B cell (primary cell): ENCODE measurements around the gene ADORA3. TPM values are rescaled to one million over a fixed set of nuclear protein-coding genes. Genes with fewer than 3 reads are reported as not detected.

Experiments used
- ATAC-seq: fragments of 200-7000 bp; cut with Tn5 transposase; one replicate; pipeline ENCODE4 v1.10.0; 2021; ENCODE audit warnings: low read depth, mild to moderate bottlenecking, moderate number of reproducible peaks, moderate library complexity
- CTCF ChIA-PET: fragments of 350-600 bp; sonication (Branson Sonifier 250); formaldehyde crosslinking; loops from one replicate; lab custom pipeline; 2021; ENCODE audit warnings: antibody characterized with exemption, inconsistent platforms; lab: Charles Lee
- POLR2A ChIA-PET: fragments of 350-600 bp; sonication (Branson Sonifier 250); formaldehyde crosslinking; loops from one replicate; lab custom pipeline; 2021; ENCODE audit warnings: antibody characterized with exemption; lab: Charles Lee
- DNase-seq: peaks from one replicate; pipeline ENCODE4 v3.0.0; 2013
- H2AFZ ChIP-seq: 2 replicates; pipeline ENCODE4 v1.6.1; 2012; ENCODE audit warnings: mild to moderate bottlenecking, low read depth, low read length; ENCODE audit not compliant: insufficient read depth, poor library complexity, severe bottlenecking
- H3K27ac ChIP-seq, 2 donors: 1 replicate in 1 of 2; 2 replicates in 1 of 2; pipeline ENCODE4 v1.5.1; 2012 to 2013; ENCODE audit warnings: low read length in 2 of 2, mild to moderate bottlenecking in 2 of 2, moderate library complexity in 1 of 2
- H3K27me3 ChIP-seq, 4 experiments: fragments of 200-600 bp in 1 of 4; sonication (generic) in 1 of 4; replicated peaks in 1 of 4; 1 replicate in 2 of 4; 2 replicates in 2 of 4; pipeline versions ENCODE4 v1.6.1 to v1.7.0; 2013 to 2016; ENCODE audit warnings: low read length in 3 of 4, mild to moderate bottlenecking in 2 of 4, mixed read lengths in 1 of 4, moderate library complexity in 1 of 4; ENCODE audit not compliant: insufficient read depth in 4 of 4, control insufficient read depth in 3 of 4; ENCODE audit errors: control extremely low read depth in 1 of 4
- H3K36me3 ChIP-seq, 2 experiments: replicated peaks in 1 of 2; 1 replicate in 1 of 2; 2 replicates in 1 of 2; pipeline versions ENCODE4 v1.6.1 to v1.7.1; 2013; ENCODE audit warnings: low read length in 1 of 2; ENCODE audit not compliant: insufficient read depth in 2 of 2, control insufficient read depth in 1 of 2; ENCODE audit errors: control extremely low read depth in 1 of 2, extremely low read depth in 1 of 2
- H3K4me1 ChIP-seq, 2 donors: fragments of 200-600 bp in 1 of 2; sonication (generic) in 1 of 2; 1 replicate in 1 of 2; 2 replicates in 1 of 2; pipeline versions ENCODE4 v1.5.1 to v1.6.1; 2013 to 2017; ENCODE audit warnings: low read length in 2 of 2; ENCODE audit not compliant: control insufficient read depth in 2 of 2, insufficient read depth in 2 of 2
- H3K4me2 ChIP-seq: replicated peaks from 2 replicates; pipeline ENCODE3; 2012; ENCODE audit warnings: mild to moderate bottlenecking, low read depth, low read length; ENCODE audit not compliant: poor library complexity, severe bottlenecking
- H3K4me3 ChIP-seq, 5 experiments: fragments of 200-600 bp in 1 of 5; sonication (generic) in 1 of 5; 1 replicate in 3 of 5; 2 replicates in 2 of 5; pipeline versions ENCODE4 v1.5.1 to v1.7.0; 2011 to 2016; ENCODE audit warnings: low read length in 4 of 5, mild to moderate bottlenecking in 4 of 5, low read depth in 2 of 5, control low read depth in 1 of 5, moderate library complexity in 1 of 5; ENCODE audit not compliant: insufficient read depth in 1 of 5; ENCODE audit errors: control extremely low read depth in 1 of 5, extremely low read depth in 1 of 5
- H3K79me2 ChIP-seq: fragments of 200-600 bp; sonication (generic); one replicate; pipeline ENCODE4 v1.6.0; 2016; ENCODE audit warnings: low read length; ENCODE audit not compliant: control insufficient read depth, insufficient read depth
- H3K9ac ChIP-seq: fragments of 200-600 bp; sonication (generic); 2 replicates; pipeline ENCODE4 v1.6.1; 2017; ENCODE audit warnings: mild to moderate bottlenecking, low read length, moderate library complexity
- H3K9me3 ChIP-seq, 3 donors: one replicate each; pipeline versions ENCODE4 v1.6.1 to v1.7.1; 2013; ENCODE audit warnings: low read length in 2 of 3; ENCODE audit not compliant: control insufficient read depth in 2 of 3, insufficient read depth in 1 of 3; ENCODE audit errors: control extremely low read depth in 1 of 3
- H4K20me1 ChIP-seq: 2 replicates; pipeline ENCODE4 v1.6.0; 2012; ENCODE audit warnings: mild to moderate bottlenecking, low read length; ENCODE audit not compliant: insufficient read depth, control insufficient read depth, poor library complexity, severe bottlenecking
- H3K27ac Mint-ChIP-seq: one replicate; pipeline ENCODE4 v1.8.0; 2021; ENCODE audit warnings: mixed read lengths
- H3K27me3 Mint-ChIP-seq: one replicate; pipeline ENCODE4 v1.8.0; 2021; ENCODE audit warnings: mixed read lengths
- H3K4me1 Mint-ChIP-seq: one replicate; pipeline ENCODE4 v1.8.0; 2021; ENCODE audit warnings: mixed read lengths
- H3K4me3 Mint-ChIP-seq: one replicate; pipeline ENCODE4 v1.8.0; 2021; ENCODE audit warnings: mixed read lengths
- H3K9me3 Mint-ChIP-seq: one replicate; pipeline ENCODE4 v1.8.0; 2022; ENCODE audit warnings: mixed read lengths; ENCODE audit not compliant: insufficient read depth
- EZH2 ChIP-seq: IDR thresholded peaks from 2 replicates; pipeline ENCODE4 v1.6.1; 2012; ENCODE audit warnings: borderline replicate concordance, low read depth, mild to moderate bottlenecking, moderate library complexity, low read length; ENCODE audit not compliant: insufficient read depth, poor library complexity, severe bottlenecking
- WGBS: methylation state at CpG from one replicate; pipeline ENCODE4 v1.1.5; 2013; ENCODE audit warnings: missing lambda C conversion rate; ENCODE audit not compliant: insufficient coverage; 5-methylcytosine and 5-hydroxymethylcytosine counted together
- intact Hi-C: fragments of 100-400 bp; cut with micrococcal nuclease; formaldehyde crosslinking; loops from one replicate; pipeline ENCODE4 v1.10.0; 2022
- polyA plus RNA-seq: library from polyadenylated mRNA; depleted of rRNA; stranded (reverse); fragments of >200 nt; gene quantifications from 2 replicates; pipeline ENCODE4 v1.2.3, GENCODE V29; 2012
- total RNA-seq, 2 donors: library from RNA; stranded (reverse); fragments of 120-200 nt in 1 of 2; gene quantifications; 1 replicate in 1 of 2; 2 replicates in 1 of 2; pipeline versions ENCODE4 v1.2.3 to v1.2.4, GENCODE V29; 2013 to 2022
- TF ChIP-seq, protein P1 (sequence below): fragments of 200-600 bp; IDR thresholded peaks from one replicate; pipeline ENCODE4 v1.8.0; 2022; ENCODE audit warnings: antibody characterized with exemption, mild to moderate bottlenecking

Gene ADORA3
- total and polyA plus RNA-seq, 2 donors (not counting 1 experiment from before 2014, with no cell fraction given) = 0.04 to 0.39 TPM

DNA sequence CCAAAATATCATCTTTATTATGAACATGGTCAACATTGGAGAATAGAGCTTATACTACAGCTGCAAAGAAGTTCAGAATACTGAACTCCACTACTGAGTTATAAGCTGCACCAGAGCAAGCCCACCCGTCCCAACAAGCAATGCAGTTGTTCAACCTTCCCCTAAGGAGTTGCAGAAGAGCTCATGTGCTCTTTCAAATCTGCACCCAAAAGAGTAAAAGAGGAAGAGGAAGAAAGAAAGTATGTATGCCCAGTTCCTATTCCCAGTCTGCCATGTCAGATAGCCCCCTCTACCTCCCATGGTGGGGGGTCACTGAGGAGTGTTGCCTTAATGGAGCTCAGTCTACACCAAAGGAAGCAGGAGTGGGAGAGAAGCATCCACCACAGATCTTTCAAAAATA lies 22.8 kb downstream of the ADORA3 start:
- Mint-ChIP-seq H3K4me3 (no peak overlapping the region), H3K4me1 (peaks cover 55% of the 10 kb centered on the region), H3K9me3 (no peaks in the 10 kb centered on the region), H3K27ac (no peak overlapping the region), H3K27me3 (no peaks in the 10 kb centered on the region)
- intact Hi-C loops = loop anchor here (1.0 kb wide), 4 partner anchors 28 to 289 kb away; no protein-coding TSS in a partner anchor
- Histone ChIP-seq H3K4me2 (peak overlapping the region; percentile 21), H3K4me3 (no peak overlapping the region), H3K27ac (no peak overlapping the region), H3K27me3 (no peaks in the 10 kb centered on the region), H3K36me3 (peaks cover 0 to 19% of the 10 kb centered on the region in 2 experiments), H4K20me1 (no peaks in the 10 kb centered on the region), H3K9ac (no peak overlapping the region), H3K9me3 (no peaks in the 10 kb centered on the region), H3K79me2 (peaks cover 18% of the 10 kb centered on the region), H2AFZ (peak overlapping the region; percentile 26), H3K4me1 (peaks cover 47 to 52% of the 10 kb centered on the region in 2 donors)
- TF ChIP-seq, protein P1, sequence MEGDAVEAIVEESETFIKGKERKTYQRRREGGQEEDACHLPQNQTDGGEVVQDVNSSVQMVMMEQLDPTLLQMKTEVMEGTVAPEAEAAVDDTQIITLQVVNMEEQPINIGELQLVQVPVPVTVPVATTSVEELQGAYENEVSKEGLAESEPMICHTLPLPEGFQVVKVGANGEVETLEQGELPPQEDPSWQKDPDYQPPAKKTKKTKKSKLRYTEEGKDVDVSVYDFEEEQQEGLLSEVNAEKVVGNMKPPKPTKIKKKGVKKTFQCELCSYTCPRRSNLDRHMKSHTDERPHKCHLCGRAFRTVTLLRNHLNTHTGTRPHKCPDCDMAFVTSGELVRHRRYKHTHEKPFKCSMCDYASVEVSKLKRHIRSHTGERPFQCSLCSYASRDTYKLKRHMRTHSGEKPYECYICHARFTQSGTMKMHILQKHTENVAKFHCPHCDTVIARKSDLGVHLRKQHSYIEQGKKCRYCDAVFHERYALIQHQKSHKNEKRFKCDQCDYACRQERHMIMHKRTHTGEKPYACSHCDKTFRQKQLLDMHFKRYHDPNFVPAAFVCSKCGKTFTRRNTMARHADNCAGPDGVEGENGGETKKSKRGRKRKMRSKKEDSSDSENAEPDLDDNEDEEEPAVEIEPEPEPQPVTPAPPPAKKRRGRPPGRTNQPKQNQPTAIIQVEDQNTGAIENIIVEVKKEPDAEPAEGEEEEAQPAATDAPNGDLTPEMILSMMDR = no peak
- no peak for TF ChIP-seq EZH2
- ChIA-PET POLR2A (interaction anchor here (1.4 to 1.5 kb wide), 2 partner anchors 9 to 26 kb away, joined by 3 to 5 read pairs; no protein-coding TSS in a partner anchor), CTCF (interaction anchor here (0.8 to 14.7 kb wide), 16 partner anchors 9 to 287 kb away, joined by 3 to 276 read pairs (median 4); partner anchors contain the start of genes ADORA3 and TMIGD3)
- WGBS = 33% methylated on average over 1 of the region's 1 CpG
- no peak for ATAC-seq
- DNase-seq = no peak

- Histone ChIP-seq H3K9me3 (no peaks in the 10 kb centered on the region), H3K36me3 (peaks cover 0 to 19% of the 10 kb centered on the region in 2 experiments), H3K27me3 (no peaks in the 10 kb centered on the region), H3K27ac (peak overlapping the region; percentile 80 to 91), H3K79me2 (peaks cover 52% of the 10 kb centered on the region), H3K4me1 (peaks cover 67 to 73% of the 10 kb centered on the region in 2 donors), H3K4me3 (peak overlapping the region in 4 of 5 experiments; percentile 12 to 89 (median 22)), H4K20me1 (no peaks in the 10 kb centered on the region), H2AFZ (peak overlapping the region; percentile 70), H3K4me2 (peak overlapping the region; percentile 79), H3K9ac (peak overlapping the region; percentile 92)
- ChIA-PET CTCF (interaction anchor here (0.6 to 14.7 kb wide), 17 partner anchors 9 to 289 kb away, joined by 3 to 276 read pairs (median 4); partner anchors contain the start of genes ADORA3, TMIGD3 and WDR77), POLR2A (interaction anchor here (0.8 to 1.7 kb wide), 5 partner anchors 24 to 116 kb away, joined by 3 to 11 read pairs (median 4); partner anchors contain the start of genes ADORA3 and TMIGD3)
- no peak for TF ChIP-seq EZH2
- TF ChIP-seq, protein P1 = no peak
- Mint-ChIP-seq H3K9me3 (no peaks in the 10 kb centered on the region), H3K4me1 (peaks cover 74% of the 10 kb centered on the region), H3K27ac (peak overlapping the region; percentile 90), H3K4me3 (peak overlapping the region; percentile 95), H3K27me3 (no peaks in the 10 kb centered on the region)
- ATAC-seq (peak; percentile 71), DNase-seq (peak; percentile 75)
- intact Hi-C loops = no loop called here
- WGBS = 0% methylated on average over 1 of the region's 2 CpGs
Measured at GRCh38 chr1:111476761-111477309, 26.6 kb downstream of the ADORA3 start.
